Activated naive CD4-positive, alpha-beta T cell treated with anti-CD3 and anti-CD28 coated beads, Interleukin-2, amount 50 U/mL, for 24 hours (primary cell): ENCODE measurements around the gene PROC.
A peak's percentile ranks its signal among the peaks of the same experiment; 100 is the strongest.
"Not testable (repeated sequence)": the region's sequence is repeated elsewhere in the genome, so short reads cannot be mapped to it uniquely, and the experiment has no call there.

ENCODE experiments used
- H3K27ac Mint-ChIP-seq: one replicate; pipeline ENCODE4 v1.8.0; 2021; ENCODE audit warnings: mild to moderate bottlenecking, mixed read lengths
- H3K27me3 Mint-ChIP-seq: one replicate; pipeline ENCODE4 v1.8.0; 2021; ENCODE audit warnings: mixed read lengths
- H3K36me3 Mint-ChIP-seq: one replicate; pipeline ENCODE4 v1.8.0; 2021; ENCODE audit warnings: mixed read lengths
- H3K4me1 Mint-ChIP-seq: one replicate; pipeline ENCODE4 v1.8.0; 2021; ENCODE audit warnings: mixed read lengths
- H3K4me3 Mint-ChIP-seq: one replicate; pipeline ENCODE4 v1.8.0; 2021; ENCODE audit warnings: mild to moderate bottlenecking, mixed read lengths
- H3K9me3 Mint-ChIP-seq: one replicate; pipeline ENCODE4 v1.8.0; 2021; ENCODE audit warnings: mixed read lengths

Gene PROC

GRCh38 chr2:127406454-127406853, 11.8 kb upstream of the PROC start:
- Mint-ChIP-seq H3K27ac (no peak overlapping the region), H3K9me3 (no peaks in the 10 kb centered on the region), H3K36me3 (no peaks in the 10 kb centered on the region), H3K4me1 (peaks cover 23% of the 10 kb centered on the region), H3K27me3 (no peaks in the 10 kb centered on the region), H3K4me3 (no peak overlapping the region)

- Mint-ChIP-seq H3K27me3 (no peaks in the 10 kb centered on the region), H3K4me3 (peak overlapping the region; percentile 31), H3K27ac (peak overlapping the region; percentile 6), H3K4me1 (peaks cover 28% of the 10 kb centered on the region), H3K9me3 (no peaks in the 10 kb centered on the region), H3K36me3 (no peaks in the 10 kb centered on the region)
Measured at GRCh38 chr2:127407091-127407490, 11.1 kb upstream of the PROC start.

- peak overlapping the region; percentile 31 for H3K4me3 Mint-ChIP-seq
- H3K27ac Mint-ChIP-seq, result no peak overlapping the region
- no peaks in the 10 kb centered on the region for H3K36me3 Mint-ChIP-seq
Measured at GRCh38 chr2:127407661-127408003, 10.6 kb upstream of the PROC start.

GRCh38 chr2:127408004-127408806, 10.0 kb upstream of the PROC start:
- peaks cover 9% of the 10 kb centered on the region for H3K9me3 Mint-ChIP-seq
- no peaks in the 10 kb centered on the region for H3K27me3 Mint-ChIP-seq

More at GRCh38 chr2:127407661-127408003, 10.6 kb upstream of the PROC start:
- Mint-ChIP-seq H3K27me3 (no peaks in the 10 kb centered on the region), H3K4me1 (peaks cover 28% of the 10 kb centered on the region), H3K9me3 (peaks cover 3% of the 10 kb centered on the region)

GRCh38 chr2:127408807-127409099, 9.5 kb upstream of the PROC start:
- H3K36me3 Mint-ChIP-seq, result no peaks in the 10 kb centered on the region
- no peaks in the 10 kb centered on the region for H3K27me3 Mint-ChIP-seq
- peaks cover 12% of the 10 kb centered on the region for H3K9me3 Mint-ChIP-seq
- H3K27ac Mint-ChIP-seq, result no peak overlapping the region
- H3K4me1 Mint-ChIP-seq, result peaks cover 36% of the 10 kb centered on the region
- peak overlapping the region; percentile 54 for H3K4me3 Mint-ChIP-seq

More at GRCh38 chr2:127408004-127408806, 10.0 kb upstream of the PROC start:
- no peaks in the 10 kb centered on the region for H3K36me3 Mint-ChIP-seq
- H3K4me3 Mint-ChIP-seq, result peak overlapping the region; percentile 54
- H3K27ac Mint-ChIP-seq, result no peak overlapping the region
- H3K4me1 Mint-ChIP-seq, result peaks cover 31% of the 10 kb centered on the region

- H3K36me3 Mint-ChIP-seq, H3K27me3 Mint-ChIP-seq, H3K27ac Mint-ChIP-seq: not testable (repeated sequence)
- H3K4me3 Mint-ChIP-seq, result peak overlapping the region; percentile 49
- peaks cover 39% of the 10 kb centered on the region for H3K4me1 Mint-ChIP-seq
- peaks cover 12% of the 10 kb centered on the region for H3K9me3 Mint-ChIP-seq
Measured at GRCh38 chr2:127409716-127410115, 8.5 kb upstream of the PROC start.

GRCh38 chr2:127410871-127411652, 7.2 kb upstream of the PROC start:
- H3K9me3 Mint-ChIP-seq, result peaks cover 12% of the 10 kb centered on the region
- peak overlapping the region; percentile 79 for H3K27ac Mint-ChIP-seq
- H3K4me1 Mint-ChIP-seq, result peaks cover 43% of the 10 kb centered on the region
- H3K36me3 Mint-ChIP-seq, result no peaks in the 10 kb centered on the region
- no peaks in the 10 kb centered on the region for H3K27me3 Mint-ChIP-seq
- H3K4me3 Mint-ChIP-seq, result peak overlapping the region; percentile 69

GRCh38 chr2:127411653-127412369, 6.4 kb upstream of the PROC start:
- Mint-ChIP-seq H3K27ac (no peak overlapping the region), H3K27me3 (no peaks in the 10 kb centered on the region), H3K9me3 (peaks cover 12% of the 10 kb centered on the region), H3K4me3 (no peak overlapping the region), H3K36me3 (no peaks in the 10 kb centered on the region), H3K4me1 (peaks cover 51% of the 10 kb centered on the region)

- no peaks in the 10 kb centered on the region for H3K27me3 Mint-ChIP-seq
- peaks cover 51% of the 10 kb centered on the region for H3K4me1 Mint-ChIP-seq
- no peak overlapping the region for H3K27ac Mint-ChIP-seq
- H3K4me3 Mint-ChIP-seq, result no peak overlapping the region
- no peaks in the 10 kb centered on the region for H3K36me3 Mint-ChIP-seq
- H3K9me3 Mint-ChIP-seq, result peaks cover 12% of the 10 kb centered on the region
Measured at GRCh38 chr2:127413200-127413599, 5.0 kb upstream of the PROC start.

- H3K27me3 Mint-ChIP-seq, result no peaks in the 10 kb centered on the region
- H3K4me3 Mint-ChIP-seq, result no peak overlapping the region
- H3K36me3 Mint-ChIP-seq, result no peaks in the 10 kb centered on the region
- peaks cover 12% of the 10 kb centered on the region for H3K9me3 Mint-ChIP-seq
- peak overlapping the region; percentile 38 for H3K27ac Mint-ChIP-seq
- peaks cover 48% of the 10 kb centered on the region for H3K4me1 Mint-ChIP-seq
Measured at GRCh38 chr2:127413782-127414637, 4.2 kb upstream of the PROC start.

- no peak overlapping the region for H3K27ac Mint-ChIP-seq
- peaks cover 47% of the 10 kb centered on the region for H3K4me1 Mint-ChIP-seq
- no peak overlapping the region for H3K4me3 Mint-ChIP-seq
- H3K36me3 Mint-ChIP-seq, result no peaks in the 10 kb centered on the region
- H3K27me3 Mint-ChIP-seq, result no peaks in the 10 kb centered on the region
- H3K9me3 Mint-ChIP-seq, result peaks cover 12% of the 10 kb centered on the region
Measured at GRCh38 chr2:127414638-127415592, 3.3 kb upstream of the PROC start.

GRCh38 chr2:127415593-127416505, 2.4 kb upstream of the PROC start:
- peak overlapping the region; percentile 84 for H3K4me3 Mint-ChIP-seq
- H3K27ac Mint-ChIP-seq, result peak overlapping the region; percentile 55
- H3K9me3 Mint-ChIP-seq, result peaks cover 12% of the 10 kb centered on the region
- no peaks in the 10 kb centered on the region for H3K36me3 Mint-ChIP-seq
- H3K27me3 Mint-ChIP-seq, result peaks cover 2% of the 10 kb centered on the region
- peaks cover 40% of the 10 kb centered on the region for H3K4me1 Mint-ChIP-seq

- H3K4me3 Mint-ChIP-seq, result peak overlapping the region; percentile 84
Measured at GRCh38 chr2:127416506-127417001, 1.7 kb upstream of the PROC start.

More at GRCh38 chr2:127416506-127417001, 1.7 kb upstream of the PROC start:
- Mint-ChIP-seq H3K4me1 (peaks cover 33% of the 10 kb centered on the region), H3K36me3 (no peaks in the 10 kb centered on the region), H3K27ac (peak overlapping the region; percentile 85), H3K27me3 (peaks cover 7% of the 10 kb centered on the region), H3K9me3 (peaks cover 12% of the 10 kb centered on the region)
